K562 (cell line): ENCODE data around the gene PPP1R14B. TPM values are rescaled to one million over a fixed set of nuclear protein-coding genes. Genes with fewer than 3 reads are reported as not detected.

Source experiments
- AFF4 ChIP-seq: sonication (generic); formaldehyde crosslinking; IDR thresholded peaks from 2 replicates; pipeline ENCODE4 v1.8.0; 2023; ENCODE audit warnings: mild to moderate bottlenecking, missing genetic modification reagents
- ARID4B ChIP-seq: sonication (generic); formaldehyde crosslinking; IDR thresholded peaks from 2 replicates; pipeline ENCODE4 v1.8.0; 2022; ENCODE audit warnings: mild to moderate bottlenecking, missing genetic modification reagents
- ATF7 ChIP-seq: fragments of 450-650 bp; IDR thresholded peaks from 2 replicates; pipeline ENCODE4 v1.7.1; 2014; ENCODE audit warnings: mild to moderate bottlenecking, moderate library complexity
- FOXJ2 ChIP-seq: fragments of 200-800 bp; sonication (Bioruptor generic); IDR thresholded peaks from 2 replicates; pipeline ENCODE4 v1.6.1; 2016; ENCODE audit warnings: missing genetic modification characterization, missing compliant biosample characterization
- FOXM1 ChIP-seq, 2 experiments: fragments of 450-650 bp in 1 of 2; sonication (generic) in 1 of 2; formaldehyde crosslinking in 1 of 2; IDR thresholded peaks; 2 replicates each; pipeline versions ENCODE4 v1.6.1 to v1.9.0; 2017 to 2022; ENCODE audit warnings: low read depth in 2 of 2, mild to moderate bottlenecking in 2 of 2, missing genetic modification reagents in 1 of 2, moderate library complexity in 1 of 2
- HNRNPL ChIP-seq: fragments of 200-400 bp; formaldehyde crosslinking; IDR thresholded peaks from 2 replicates; pipeline ENCODE4 v1.6.1; 2017; ENCODE audit warnings: low read depth, mild to moderate bottlenecking, low read length
- KDM2B ChIP-seq: fragments of 250-450 bp; sonication (Bioruptor Pico); IDR thresholded peaks from 2 replicates; pipeline ENCODE4 v1.8.0; 2021; ENCODE audit warnings: mild to moderate bottlenecking, moderate library complexity
- MYBL2 ChIP-seq, 2 experiments: fragments of 450-650 bp in 1 of 2; sonication (generic) in 1 of 2; formaldehyde crosslinking in 1 of 2; IDR thresholded peaks; 2 replicates each; pipeline versions ENCODE4 v1.6.1 to v1.8.1; 2017 to 2022; ENCODE audit warnings: borderline replicate concordance in 1 of 2, inconsistent platforms in 1 of 2, low read depth in 1 of 2, mild to moderate bottlenecking in 1 of 2, missing genetic modification reagents in 1 of 2, moderate library complexity in 1 of 2
- PREB ChIP-seq: sonication (generic); formaldehyde crosslinking; IDR thresholded peaks from 2 replicates; pipeline ENCODE4 v1.8.1; 2023; ENCODE audit warnings: mild to moderate bottlenecking, missing genetic modification reagents
- SP2 ChIP-seq: IDR thresholded peaks from 2 replicates; pipeline ENCODE4 v1.6.1; 2011; ENCODE audit warnings: mild to moderate bottlenecking, low read depth, low read length, moderate library complexity; ENCODE audit not compliant: poor library complexity, severe bottlenecking; ENCODE audit errors: extremely low read depth
- TOE1 ChIP-seq, 2 experiments: fragments of 450-650 bp in 1 of 2; sonication (generic) in 1 of 2; formaldehyde crosslinking in 1 of 2; IDR thresholded peaks; 2 replicates each; pipeline versions ENCODE4 v1.7.1 to v1.8.0; 2016 to 2022; ENCODE audit warnings: borderline replicate concordance in 2 of 2, mild to moderate bottlenecking in 2 of 2, antibody characterized with exemption in 1 of 2, inconsistent platforms in 1 of 2, low read depth in 1 of 2, missing genetic modification reagents in 1 of 2, moderate library complexity in 1 of 2
- XRCC5 ChIP-seq: fragments of 200-400 bp; formaldehyde crosslinking; IDR thresholded peaks from 2 replicates; pipeline ENCODE4 v1.6.1; 2017; ENCODE audit warnings: low read depth, mild to moderate bottlenecking, low read length
- ZNF282 ChIP-seq: sonication (generic); formaldehyde crosslinking; IDR thresholded peaks from 2 replicates; pipeline ENCODE4 v1.8.1; 2023; ENCODE audit warnings: missing genetic modification reagents
- ZNF3 ChIP-seq: fragments of 250-450 bp; sonication (Bioruptor Pico); IDR thresholded peaks from 2 replicates; pipeline ENCODE4 v1.5.0; 2021; ENCODE audit warnings: mild to moderate bottlenecking, moderate library complexity
- ZNF444 ChIP-seq: fragments of 250-450 bp; sonication (Bioruptor Pico); IDR thresholded peaks from 2 replicates; pipeline ENCODE4 v1.4.0; 2020; ENCODE audit warnings: mild to moderate bottlenecking, moderate library complexity
- polyA plus RNA-seq, 8 experiments: library from polyadenylated mRNA; depleted of rRNA in 4 of 8; stranded (reverse) in 5 of 8; unstranded in 3 of 8; fragments of >200 nt; fragmentation: Nextera tagmentation in 2 of 8; fragmentation: Illumina TruSeq in 1 of 8; extraction: Ambion mirVana in 2 of 8; extraction: Trizol in 1 of 8; gene quantifications; 2 replicates each; pipeline versions ENCODE4 v1.2.1 to v1.2.3, GENCODE V29; 2011 to 2014; ENCODE audit warnings: inconsistent platforms in 1 of 8, missing spikeins in 1 of 8
- total RNA-seq, 7 experiments: library from RNA; depleted of rRNA in 6 of 7; stranded (reverse); fragments of >200 nt in 6 of 7; fragmentation: Illumina TruSeq in 2 of 7; extraction: Trizol in 2 of 7; gene quantifications; 2 replicates each; pipeline versions ENCODE4 v1.2.1 to v1.2.3, GENCODE V29; 2011 to 2021; ENCODE audit warnings: low replicate concordance in 1 of 7

PPP1R14B gene
- total and polyA plus RNA-seq, 9 of the 15 experiments (the other 6 are each of a cell fraction or from before 2014, with no cell fraction given) = 7.7 to 566 (median 212) TPM

GRCh38 chr11:64246871-64247728 lies at the start of gene PPP1R14B (continued):
- TF ChIP-seq PREB (CRISPR knock-in tag) (peak; percentile 51; the same call in 1 of the 2 replicates), KDM2B (CRISPR knock-in tag) (peak; percentile 82; the same call in 1 of the 2 replicates), ARID4B (CRISPR knock-in tag) (peak; percentile 93), ZNF444 (no peak), FOXJ2 (tag) (no peak), ZNF3 (CRISPR knock-in tag) (no peak), SP2 (peak; percentile 65), TOE1 (IDR thresholded peaks at IDR 0.05; ENCODE audit: borderline replicate concordance) (peak; percentile 59; the same call in 1 of the 2 replicates), TOE1 (CRISPR knock-in tag; IDR thresholded peaks at IDR 0.05; ENCODE audit: borderline replicate concordance, low read depth) (no peak), FOXM1 (IDR thresholded peaks at IDR 0.05; ENCODE audit: low read depth) (peak; percentile 23; the same call in 1 of the 2 replicates), FOXM1 (CRISPR knock-in tag; IDR thresholded peaks at IDR 0.05; ENCODE audit: low read depth) (0 out of 2 replicates have a peak, but pooled peaks have one; percentile 48), ATF7 (peak; percentile 65; the same call in 1 of the 2 replicates), AFF4 (peak; percentile 37; the same call in 1 of the 2 replicates), XRCC5 (peak; percentile 78; the same call in 1 of the 2 replicates), HNRNPL (peak; percentile 96), ZNF282 (CRISPR knock-in tag) (peak; percentile 63; the same call in 1 of the 2 replicates), MYBL2 (IDR thresholded peaks at IDR 0.05; ENCODE audit: low read depth) (no peak), MYBL2 (CRISPR knock-in tag; IDR thresholded peaks at IDR 0.05; ENCODE audit: borderline replicate concordance) (no peak)
